Posterior cingulate gyrus (tissue), 11 donors: ENCODE results near the gene TPP1.

Experiments used
- DNase-seq, 10 donors: peaks; one replicate each; pipeline versions ENCODE4 v3.0.0 to v3.0.0-alpha.2; 2020 to 2021; ENCODE audit warnings: mixed read lengths in 3 of 10
- intact Hi-C: fragments of 100-400 bp; cut with DNase I; formaldehyde crosslinking; loops from one replicate; pipeline ENCODE4 v1.15.1; 2023

The TPP1 gene

GRCh38 chr11:6619004-6619745, at the start of gene TPP1:
TSS of gene TPP1 (minus strand) at chr11:6619422. CDS start at chr11:6619400, 22 bp downstream.
- DNase-seq = peak; percentile 90 to 99 (median 95)
- intact Hi-C loops = loop anchor here (1.0 to 5.0 kb wide), 2 partner anchors 64 to 87 kb away; partner anchors contain the start of gene MRPL17

GRCh38 chr11:6667733-6668374, 48.6 kb upstream of the TPP1 start:
- intact Hi-C loops = no loop called here
- no peak for DNase-seq

- intact Hi-C loops = no loop called here
- no peak for DNase-seq
Measured at GRCh38 chr11:6666302-6667183, 47.3 kb upstream of the TPP1 start.

- intact Hi-C loops = no loop called here
- no peak for DNase-seq
Measured at GRCh38 chr11:6664551-6664950, 45.3 kb upstream of the TPP1 start.

- intact Hi-C loops = no loop called here
- DNase-seq = no peak
Measured at GRCh38 chr11:6663794-6664469, 44.7 kb upstream of the TPP1 start.

- intact Hi-C loops = no loop called here
- DNase-seq = no peak
Measured at GRCh38 chr11:6660712-6661111, 41.5 kb upstream of the TPP1 start.

- intact Hi-C loops = no loop called here
- DNase-seq = no peak
Measured at GRCh38 chr11:6658647-6659046, 39.4 kb upstream of the TPP1 start.

GRCh38 chr11:6657346-6657745, 38.1 kb upstream of the TPP1 start:
- no peak for DNase-seq
- intact Hi-C loops = no loop called here

GRCh38 chr11:6656936-6657335, 37.7 kb upstream of the TPP1 start:
- DNase-seq = no peak
- intact Hi-C loops = no loop called here

GRCh38 chr11:6656584-6656915, 37.3 kb upstream of the TPP1 start:
- intact Hi-C loops = no loop called here
- DNase-seq = no peak

GRCh38 chr11:6655790-6656583, 36.8 kb upstream of the TPP1 start, which contains the start of gene DCHS1:
TSS of gene DCHS1 (minus strand) at chr11:6655809. CDS start at chr11:6641613, 14,196 bp downstream.
- intact Hi-C loops = no loop called here
- DNase-seq = peak in 3 of 10 donors; percentile 34 to 76 (median 74)

- intact Hi-C loops = no loop called here
- DNase-seq = peak in 2 of 10 donors; percentile 30 to 83
Measured at GRCh38 chr11:6655020-6655789, 36.0 kb upstream of the TPP1 start.

GRCh38 chr11:6654281-6655019, 35.2 kb upstream of the TPP1 start:
- intact Hi-C loops = no loop called here
- DNase-seq = peak in 3 of 10 donors; percentile 57 to 90 (median 59)

GRCh38 chr11:6653656-6654055, 34.4 kb upstream of the TPP1 start:
- no peak for DNase-seq
- intact Hi-C loops = no loop called here

- DNase-seq = no peak
- intact Hi-C loops = no loop called here
Measured at GRCh38 chr11:6653097-6653496, 33.9 kb upstream of the TPP1 start.

GRCh38 chr11:6652182-6652581, 33.0 kb upstream of the TPP1 start:
- no peak for DNase-seq
- intact Hi-C loops = no loop called here

GRCh38 chr11:6650980-6651379, 31.8 kb upstream of the TPP1 start:
- intact Hi-C loops = no loop called here
- no peak for DNase-seq

GRCh38 chr11:6650104-6650503, 30.9 kb upstream of the TPP1 start:
- intact Hi-C loops = no loop called here
- DNase-seq = no peak
